Activated CD8-positive, alpha-beta memory T cell treated with anti-CD3 and anti-CD28 coated beads, Interleukin-2, amount 50 U/mL, for 1 hour (primary cell): ENCODE measurements around the gene KCNK3.
"Not testable (repeated sequence)": the region's sequence is repeated elsewhere in the genome, so short reads cannot be mapped to it uniquely, and the experiment has no call there.

Experiments
- DNase-seq: peaks from one replicate; pipeline ENCODE4 v3.0.0-alpha.2; 2020; ENCODE audit errors: extremely low read depth

Gene KCNK3

DNA sequence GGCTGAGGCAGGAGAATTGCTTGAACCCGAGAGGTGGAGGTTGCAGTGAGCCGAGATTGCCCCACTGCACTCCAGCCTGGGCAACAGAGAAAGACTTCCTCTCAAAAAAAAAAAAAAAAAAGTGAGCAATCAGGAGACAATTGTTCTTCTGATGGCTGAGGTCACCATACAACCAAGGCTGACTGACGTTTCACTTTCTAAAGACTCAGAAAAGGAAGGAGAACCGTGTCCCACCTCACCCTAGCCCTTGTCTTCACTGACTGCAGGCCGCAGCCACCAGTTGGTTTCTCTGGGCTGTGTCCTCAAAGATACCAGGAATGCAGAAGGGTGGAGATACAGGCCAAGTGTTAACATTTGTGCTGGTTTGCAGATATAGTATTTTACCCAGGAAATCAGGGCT, 63.8 kb downstream of the KCNK3 start:
- DNase-seq: no peak

DNA sequence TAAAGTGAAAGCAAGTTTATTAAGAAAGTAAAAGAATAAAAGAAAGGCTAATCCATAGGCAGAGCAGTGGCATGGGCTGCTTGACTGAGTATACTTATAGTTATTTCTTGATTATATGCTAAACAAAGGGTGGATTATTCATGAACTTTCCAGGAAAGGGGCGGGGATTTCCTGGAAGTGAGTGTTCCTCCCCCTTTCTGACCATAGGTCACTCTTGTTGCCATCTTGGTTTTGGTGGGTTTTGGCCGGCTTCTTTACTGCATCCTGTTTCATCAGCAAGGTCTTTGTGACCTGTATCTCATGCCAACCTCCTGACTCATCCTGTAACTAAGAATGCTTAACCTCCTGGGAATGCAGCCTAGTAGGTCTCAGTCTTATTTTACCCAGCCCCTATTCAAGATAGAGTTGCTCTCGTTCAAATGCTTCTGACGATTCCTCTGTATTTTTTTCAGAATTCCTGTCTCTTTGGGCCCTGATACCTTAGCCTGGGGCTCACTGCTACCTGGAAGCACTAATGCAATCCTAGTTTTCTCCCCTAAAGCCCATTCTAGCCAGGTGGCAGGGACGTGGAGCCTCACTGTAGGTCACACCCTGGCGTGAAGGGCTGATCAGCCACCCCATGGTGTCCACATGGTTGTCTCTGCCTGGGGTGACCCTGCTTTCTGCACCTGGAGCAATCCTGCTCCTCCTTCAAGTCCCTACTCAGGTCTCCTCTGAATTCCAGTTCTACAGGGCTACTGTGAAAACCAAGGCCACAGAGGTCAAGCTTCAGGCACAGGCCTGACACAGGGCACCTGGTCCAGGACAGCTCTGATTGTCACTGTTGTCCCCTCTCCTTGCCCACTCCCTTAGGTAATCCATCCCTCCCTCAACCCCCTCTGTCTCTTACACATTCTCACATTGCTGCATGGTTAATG, 65.6 kb downstream of the KCNK3 start:
- DNase-seq: no peak

DNA sequence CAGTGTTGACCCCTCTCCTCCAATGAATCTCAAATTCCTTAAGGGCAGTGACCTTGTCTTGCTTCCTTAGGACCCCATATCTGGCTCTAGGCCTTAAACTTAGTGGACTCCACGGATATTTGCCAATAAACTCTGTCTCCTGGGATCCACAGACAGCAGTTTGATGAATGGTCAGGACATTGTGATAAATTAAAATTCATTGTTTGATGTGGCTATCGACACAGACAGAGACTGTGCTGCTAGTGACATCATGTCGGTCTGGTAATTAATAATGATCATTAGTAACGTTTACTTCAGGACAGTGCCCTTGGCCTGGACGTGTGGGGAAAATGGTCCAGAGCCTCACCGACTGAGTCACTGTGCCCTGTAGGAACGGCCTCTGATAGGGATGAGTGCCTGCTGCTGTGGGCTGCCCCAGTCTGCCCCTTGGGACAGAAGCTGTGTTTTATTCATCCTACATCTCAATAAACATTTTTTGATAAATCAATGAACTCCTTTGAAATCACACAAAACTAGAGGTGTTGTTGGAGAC, 66.3 kb downstream of the KCNK3 start:
- no peak for DNase-seq

DNA sequence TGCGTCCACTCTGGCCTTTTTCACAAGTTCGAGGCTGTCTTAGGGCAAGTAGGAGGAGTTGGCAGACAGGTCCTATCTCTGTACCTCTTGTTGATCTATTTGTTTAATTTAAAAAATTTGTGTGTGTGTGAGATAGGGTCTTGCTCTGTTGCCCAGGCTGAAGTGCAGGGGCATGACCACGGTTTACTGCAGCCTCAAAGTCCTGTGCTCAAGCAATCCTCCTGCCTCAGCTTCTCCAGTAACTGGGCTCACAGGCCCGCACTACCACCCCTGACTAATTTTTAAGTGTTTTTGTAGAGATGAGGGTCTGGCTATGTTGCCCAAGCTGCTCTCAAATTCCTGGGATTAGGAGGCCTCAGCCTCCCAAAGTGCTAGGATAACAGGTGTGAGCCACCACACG, 67.3 kb downstream of the KCNK3 start:
- no peak for DNase-seq

DNA sequence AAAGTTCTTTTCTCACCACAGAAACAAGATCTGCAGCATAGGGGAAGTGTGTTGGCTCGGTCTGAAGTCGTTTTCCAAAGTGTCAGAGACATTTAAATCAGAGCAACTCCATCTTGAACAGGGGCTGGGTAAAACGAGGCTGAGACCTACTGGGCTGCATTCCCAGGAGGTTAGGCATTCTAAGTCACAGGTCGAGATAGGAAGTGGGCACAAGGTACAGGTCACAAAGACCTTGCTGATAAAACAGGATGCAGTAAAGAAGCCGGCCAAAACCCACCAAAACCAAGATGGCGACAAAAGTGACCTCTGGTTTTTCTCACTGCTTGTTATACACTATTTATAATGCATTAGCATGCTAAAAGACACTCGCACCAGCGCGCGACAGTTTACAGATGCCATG, 68.5 kb downstream of the KCNK3 start:
- DNase-seq: not testable (repeated sequence)

DNA sequence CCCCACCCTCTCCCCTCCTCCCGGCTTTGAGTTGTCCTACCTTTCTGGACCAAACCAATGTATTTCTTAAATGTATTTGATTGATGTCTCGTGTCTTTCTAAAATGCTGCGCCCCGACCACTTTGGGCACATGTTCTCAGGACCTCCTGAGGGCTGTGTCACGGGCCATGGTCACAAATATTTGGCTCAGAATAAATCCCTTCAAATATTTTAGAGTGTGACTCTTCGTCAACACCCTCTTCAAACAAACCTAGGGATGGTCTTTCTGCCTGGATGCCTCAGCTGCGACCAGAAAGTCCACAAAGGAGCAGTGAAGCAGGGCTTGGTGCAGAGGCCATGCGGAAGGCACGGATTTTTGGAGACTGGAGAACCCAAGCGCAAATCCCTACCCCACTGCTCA, 70.5 kb downstream of the KCNK3 start:
- no peak for DNase-seq

DNA sequence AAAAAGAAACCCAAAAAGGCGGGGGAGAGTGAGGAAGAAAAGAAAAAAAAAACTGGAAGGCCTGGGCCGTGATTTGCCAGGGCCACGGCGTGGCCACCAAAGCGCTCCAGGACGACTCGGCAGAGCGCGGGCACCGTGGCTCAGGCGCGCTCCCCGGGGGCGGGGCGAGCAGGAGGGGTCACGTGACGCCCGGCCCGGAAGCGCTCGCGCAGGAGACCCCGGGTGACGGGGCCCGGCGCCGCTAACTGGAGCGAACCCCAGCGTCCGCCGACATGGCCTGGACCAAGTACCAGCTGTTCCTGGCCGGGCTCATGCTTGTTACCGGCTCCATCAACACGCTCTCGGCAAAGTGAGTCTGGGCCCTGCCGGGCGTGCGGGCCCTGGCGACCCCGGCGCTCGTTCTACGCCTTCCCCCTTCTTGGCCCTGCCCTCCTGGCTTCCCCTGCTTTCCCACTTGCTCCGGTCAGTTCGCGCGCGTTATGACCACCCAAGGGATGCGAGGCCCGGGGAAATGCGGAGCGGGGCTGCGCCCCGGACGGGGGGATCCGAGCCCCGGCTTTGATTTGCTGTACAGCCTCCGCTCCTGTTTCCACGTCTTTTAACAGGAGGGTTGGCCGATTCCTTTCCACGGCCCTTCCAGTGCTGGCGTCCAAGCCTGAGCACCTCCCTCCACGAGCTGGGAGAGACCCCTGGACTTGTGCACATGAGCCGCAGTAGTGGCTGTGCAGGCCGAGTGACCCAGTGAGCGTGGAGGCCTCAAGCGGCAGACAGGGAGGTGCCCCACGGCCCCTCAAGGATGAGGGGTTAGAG, 71.8 kb downstream of the KCNK3 start, which contains the start of gene SLC35F6:
Gene SLC35F6 (plus strand): TSS at position 207 of the 810 bp plus-strand sequence. CDS start 66 bp downstream, at position 273.
- DNase-seq: peak; percentile 27

DNA sequence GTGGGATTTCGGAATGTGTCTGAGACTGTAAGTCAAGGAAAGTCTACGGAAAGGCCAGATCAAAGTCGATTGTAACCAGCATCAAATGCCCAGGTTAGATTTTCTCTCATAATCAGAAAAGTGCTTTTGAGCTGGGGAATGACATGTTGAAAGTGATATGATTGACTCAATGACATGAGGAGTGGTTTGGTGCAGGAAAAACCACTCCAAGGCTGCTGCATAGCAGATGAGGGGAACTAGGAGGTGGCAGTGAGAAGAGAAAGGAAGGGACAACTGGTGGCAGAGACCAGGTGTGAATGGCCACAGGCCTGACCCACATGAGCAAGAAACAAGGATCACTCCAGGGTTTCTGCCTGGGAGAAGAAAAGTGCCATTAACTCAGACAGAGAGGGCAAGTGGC, 72.4 kb downstream of the KCNK3 start:
- DNase-seq: no peak

DNA sequence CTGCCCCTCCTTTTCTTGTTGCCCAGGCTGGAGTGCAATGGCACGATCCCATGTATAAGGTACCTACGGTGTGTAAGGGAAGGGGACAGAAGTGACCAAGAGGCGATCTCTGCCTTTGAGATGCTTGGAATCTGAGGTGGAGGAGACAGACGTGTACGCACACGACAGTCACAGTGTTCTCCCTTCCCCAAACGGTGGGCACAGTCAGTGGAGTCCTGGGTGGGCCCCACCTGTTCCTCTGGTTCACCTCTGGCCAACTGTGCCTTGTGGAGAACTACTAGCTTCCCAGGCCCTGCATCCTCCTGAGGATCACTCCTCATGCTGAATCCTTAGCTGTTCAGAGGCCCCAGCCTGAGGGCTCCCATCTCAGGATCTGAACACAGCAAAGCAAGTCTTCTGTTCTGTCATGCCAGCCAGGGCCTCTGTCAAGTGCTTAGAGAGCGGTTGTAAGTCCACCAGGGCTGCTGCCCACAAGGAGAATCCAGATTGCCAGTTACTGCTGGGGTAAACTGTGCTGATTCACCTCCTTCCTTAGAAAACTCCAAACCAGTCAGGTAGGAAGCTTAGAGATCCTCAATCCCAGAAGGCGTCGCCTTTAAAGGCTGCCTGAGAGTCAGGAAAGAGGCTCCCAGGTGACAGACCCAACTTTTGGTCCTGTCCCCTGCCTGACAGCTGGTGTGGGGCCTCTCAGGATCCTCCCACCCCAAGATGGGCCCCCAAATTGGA, 73.1 kb downstream of the KCNK3 start:
- no peak for DNase-seq

DNA sequence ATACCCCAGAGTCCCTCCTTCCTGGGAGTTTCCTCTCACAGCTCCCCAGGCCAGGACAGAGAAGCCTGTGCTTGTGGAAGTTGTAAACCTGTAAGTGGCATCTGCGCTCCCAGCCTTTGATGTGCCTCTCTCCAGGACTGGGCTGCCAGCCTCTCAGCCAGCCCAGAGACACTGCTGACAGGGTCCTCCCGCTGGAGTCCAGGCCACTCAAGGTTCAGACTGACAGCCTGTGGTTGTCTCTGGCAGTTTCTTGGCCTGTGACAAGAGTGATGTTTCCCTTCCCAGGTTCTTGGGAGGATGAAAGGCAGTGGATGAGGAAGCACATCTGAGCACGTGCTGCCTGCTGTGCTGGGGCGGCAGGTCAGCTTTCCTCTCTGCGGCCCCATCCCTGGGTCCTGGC, 74.6 kb downstream of the KCNK3 start:
- no peak for DNase-seq

DNA sequence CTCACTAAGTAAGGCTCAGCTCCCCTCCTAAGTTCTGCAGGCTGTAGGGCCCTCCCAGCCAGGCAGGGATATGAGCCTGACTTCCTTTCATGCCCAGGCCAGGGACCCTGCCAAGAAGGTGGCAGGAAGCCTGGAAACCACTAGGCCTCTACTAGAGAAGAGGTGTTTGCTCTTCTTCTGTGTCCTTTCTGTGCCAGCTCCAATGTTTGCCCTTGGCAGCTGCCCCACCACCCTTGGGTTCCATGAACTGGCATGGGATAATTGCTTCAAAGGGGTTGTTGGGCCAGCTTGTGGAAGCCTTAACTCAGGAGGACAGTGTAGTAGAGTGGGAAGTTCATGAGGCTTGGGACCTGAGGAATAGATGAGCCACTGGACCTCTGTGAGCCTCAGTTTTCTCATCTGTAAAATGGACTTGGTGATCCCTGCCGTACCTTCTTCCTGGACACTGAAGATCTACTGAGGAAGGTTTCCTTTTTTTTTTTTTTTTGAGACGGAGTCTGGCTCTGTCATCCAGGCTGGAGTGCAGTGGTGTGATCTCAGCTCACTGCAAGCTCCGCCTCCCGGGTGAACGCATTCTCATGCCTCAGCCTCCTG, 75.5 kb downstream of the KCNK3 start:
- DNase-seq: no peak

DNA sequence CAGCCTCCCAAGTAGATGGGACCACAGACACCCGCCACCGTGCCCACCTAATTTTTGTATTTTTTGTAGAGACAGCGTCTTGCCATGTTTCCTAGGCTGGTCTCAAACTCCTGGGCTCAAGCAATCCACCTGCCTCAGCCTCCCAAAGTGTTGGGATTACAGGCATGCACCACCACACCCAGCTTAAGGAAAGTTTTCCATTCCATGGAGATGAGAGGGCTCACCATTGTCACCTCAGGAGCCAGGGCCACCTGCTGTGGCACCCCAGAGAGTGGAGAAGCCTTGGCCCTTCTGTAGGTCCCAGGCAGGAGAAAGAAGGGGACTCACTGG, 76.2 kb downstream of the KCNK3 start:
- DNase-seq: no peak

DNA sequence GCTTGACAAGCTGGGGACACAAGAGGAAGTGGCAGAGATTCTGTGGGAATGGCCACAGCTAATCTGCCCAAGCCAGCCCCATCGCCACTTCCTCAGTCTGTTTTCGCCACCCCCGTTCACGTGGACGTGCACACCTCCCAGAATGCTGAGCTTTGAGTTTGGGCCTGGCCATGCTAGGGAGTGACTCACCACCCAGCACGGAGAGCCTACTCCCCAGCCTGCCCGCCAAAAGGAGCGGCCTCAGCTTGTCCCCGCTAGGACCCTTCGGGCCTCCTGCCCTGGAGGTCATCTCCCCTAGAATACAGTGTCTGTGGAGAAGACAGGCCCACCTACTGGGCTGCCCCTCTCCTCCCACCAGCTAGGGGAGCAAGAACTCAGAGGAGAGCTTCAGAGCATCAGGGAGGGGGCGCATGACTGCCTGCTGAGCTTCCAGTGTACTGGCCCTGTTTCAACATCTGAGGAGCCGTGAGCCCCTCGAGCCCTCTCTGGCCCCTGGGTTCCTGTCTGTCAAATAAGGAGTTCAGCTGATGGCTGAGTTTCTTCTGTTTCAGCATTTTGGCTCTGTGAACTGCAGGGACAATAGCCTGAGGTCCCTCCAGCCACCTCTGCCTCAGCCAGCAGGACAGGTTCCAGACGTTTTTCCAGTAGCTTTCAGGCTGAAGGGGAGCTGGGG, 76.7 kb downstream of the KCNK3 start:
- DNase-seq: no peak

DNA sequence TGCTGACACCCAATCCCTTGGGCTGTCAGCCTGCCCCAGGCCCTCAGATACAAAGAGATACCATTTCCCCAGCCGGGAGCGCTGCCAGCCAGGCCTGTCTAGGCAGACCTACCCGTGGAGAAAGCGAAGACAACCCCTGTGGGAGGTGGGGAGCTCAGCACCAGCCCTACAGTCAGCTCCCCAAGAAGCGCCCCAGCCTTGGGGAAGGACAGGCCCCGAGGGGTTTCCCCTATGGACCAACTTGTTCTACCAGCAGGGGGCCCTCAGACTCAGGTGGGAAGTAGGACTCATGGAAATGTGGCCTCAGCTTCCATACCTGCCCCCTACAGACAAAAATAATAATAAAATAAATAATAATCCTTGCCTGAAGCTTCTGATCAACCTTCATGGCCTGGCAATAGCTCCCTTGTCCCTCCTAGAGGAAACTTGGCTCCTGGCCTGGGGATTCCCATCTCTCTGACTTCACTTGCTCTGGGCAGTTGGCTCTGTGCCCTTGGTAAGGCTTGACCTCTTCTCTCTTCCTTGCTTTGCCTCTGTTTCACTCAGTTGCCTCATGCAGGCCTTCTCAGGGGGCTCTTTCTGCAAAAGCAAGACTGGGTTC, 78.6 kb downstream of the KCNK3 start:
- DNase-seq: no peak

DNA sequence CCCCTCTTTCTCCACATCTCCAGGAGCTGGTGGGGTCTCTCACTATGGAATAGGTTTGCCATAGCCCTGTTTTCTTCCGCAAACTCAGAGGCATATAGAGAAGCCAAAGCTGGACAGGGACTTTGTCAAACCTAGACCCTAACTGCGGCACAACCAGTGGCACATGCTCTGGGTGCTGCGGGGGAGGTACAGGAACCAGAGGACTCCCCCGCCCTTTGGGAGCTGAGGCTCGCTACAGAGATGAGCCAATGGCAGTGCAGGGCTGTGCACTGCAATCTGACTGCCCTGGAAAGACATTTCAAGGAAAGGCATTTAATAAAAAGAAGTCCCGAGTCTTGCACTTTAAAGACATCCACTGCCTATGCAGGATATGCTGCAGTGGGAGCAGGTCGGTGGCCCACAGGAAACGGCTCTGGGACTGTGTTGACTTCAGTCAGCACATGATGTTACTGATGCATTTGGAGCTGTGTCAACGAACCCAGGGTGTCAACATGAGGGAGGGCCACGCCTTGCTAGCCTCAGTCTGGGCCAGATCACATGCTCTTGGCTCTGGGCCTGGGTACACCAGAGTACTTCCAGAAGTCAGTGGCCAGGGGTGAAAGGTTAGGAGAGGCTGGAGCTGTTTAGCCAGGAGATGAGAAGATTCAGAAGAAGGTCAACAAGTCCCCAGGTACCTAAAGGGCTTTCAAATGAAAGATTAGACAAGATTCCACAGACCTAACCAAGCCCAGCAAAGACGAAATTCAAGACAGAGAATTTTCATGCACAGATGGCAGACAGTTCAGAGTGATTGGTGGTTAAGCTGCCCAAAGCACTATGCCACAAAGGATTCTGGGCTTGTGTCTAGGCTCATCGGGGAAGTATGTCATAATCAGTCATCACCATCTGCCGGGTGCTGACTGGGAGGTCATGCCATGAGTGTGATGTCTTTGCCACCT, 79.8 kb downstream of the KCNK3 start:
- no peak for DNase-seq

DNA sequence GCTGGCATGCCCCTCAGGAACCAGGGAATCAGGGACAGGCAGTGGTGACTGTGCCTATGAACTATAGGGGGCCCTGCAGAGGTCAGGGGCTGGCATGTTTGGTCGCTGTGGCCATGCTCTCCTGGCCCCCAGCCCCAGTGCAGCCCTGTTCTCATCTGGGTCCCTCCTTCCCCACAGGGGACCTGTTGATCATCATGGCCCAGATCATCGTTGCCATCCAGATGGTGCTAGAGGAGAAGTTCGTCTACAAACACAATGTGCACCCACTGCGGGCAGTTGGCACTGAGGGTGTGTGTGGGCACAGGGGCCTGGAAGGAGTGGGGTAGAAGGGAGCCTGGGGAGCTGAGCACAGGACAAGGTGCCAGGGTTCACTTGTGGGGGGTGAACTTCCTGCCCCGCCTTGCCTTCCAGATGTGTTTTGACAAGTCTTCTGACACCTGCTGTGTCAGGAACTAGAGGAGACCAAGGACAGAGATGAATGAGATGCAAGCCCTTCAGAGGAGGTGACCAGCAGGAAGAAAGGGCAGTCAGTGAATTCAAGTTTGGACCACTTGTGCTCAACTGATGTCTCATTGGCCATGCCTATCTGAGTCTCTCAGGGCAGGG, 83.8 kb downstream of the KCNK3 start:
- no peak for DNase-seq

DNA sequence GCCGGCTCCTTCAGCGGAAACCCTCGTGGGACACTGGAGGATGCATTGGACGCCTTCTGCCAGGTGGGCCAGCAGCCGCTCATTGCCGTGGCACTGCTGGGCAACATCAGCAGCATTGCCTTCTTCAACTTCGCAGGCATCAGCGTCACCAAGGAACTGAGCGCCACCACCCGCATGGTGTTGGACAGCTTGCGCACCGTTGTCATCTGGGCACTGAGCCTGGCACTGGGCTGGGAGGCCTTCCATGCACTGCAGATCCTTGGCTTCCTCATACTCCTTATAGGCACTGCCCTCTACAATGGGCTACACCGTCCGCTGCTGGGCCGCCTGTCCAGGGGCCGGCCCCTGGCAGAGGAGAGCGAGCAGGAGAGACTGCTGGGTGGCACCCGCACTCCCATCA, 85.6 kb downstream of the KCNK3 start:
- no peak for DNase-seq

DNA sequence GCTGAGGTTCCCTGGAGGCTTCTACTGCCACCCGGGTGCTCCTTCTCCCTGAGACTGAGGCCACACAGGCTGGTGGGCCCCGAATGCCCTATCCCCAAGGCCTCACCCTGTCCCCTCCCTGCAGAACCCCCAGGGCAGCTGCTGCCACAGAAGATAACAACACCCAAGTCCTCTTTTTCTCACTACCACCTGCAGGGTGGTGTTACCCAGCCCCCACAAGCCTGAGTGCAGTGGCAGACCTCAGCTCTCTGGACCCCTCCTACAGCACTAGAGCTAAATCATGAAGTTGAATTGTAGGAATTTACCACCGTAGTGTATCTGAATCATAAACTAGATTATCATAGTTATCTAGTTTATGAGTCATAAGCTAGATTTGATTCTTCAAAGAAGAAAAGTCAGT, 86.0 kb downstream of the KCNK3 start:
- no peak for DNase-seq

DNA sequence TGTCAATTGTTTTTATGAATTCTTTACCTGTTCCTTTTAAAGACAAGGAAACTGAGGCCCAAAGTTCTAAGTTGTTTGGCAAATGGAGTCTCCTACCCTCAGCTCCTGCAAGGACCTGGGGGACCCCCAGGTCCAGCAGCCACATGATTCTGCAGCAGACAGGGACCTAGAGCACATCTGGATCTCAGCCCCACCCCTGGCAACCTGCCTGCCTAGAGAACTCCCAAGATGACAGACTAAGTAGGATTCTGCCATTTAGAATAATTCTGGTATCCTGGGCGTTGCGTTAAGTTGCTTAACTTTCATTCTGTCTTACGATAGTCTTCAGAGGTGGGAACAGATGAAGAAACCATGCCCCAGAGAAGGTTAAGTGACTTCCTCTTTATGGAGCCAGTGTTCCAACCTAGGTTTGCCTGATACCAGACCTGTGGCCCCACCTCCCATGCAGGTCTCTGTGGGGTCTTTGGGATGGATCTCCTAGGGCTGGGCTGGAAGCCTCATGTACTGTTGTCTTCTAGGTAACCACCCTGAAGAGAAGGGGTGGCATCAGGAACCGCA, 87.8 kb downstream of the KCNK3 start:
- no peak for DNase-seq
